K562 (cell line): ENCODE measurements around the gene EHBP1. TPM values are rescaled to one million over a fixed set of nuclear protein-coding genes. Genes with fewer than 3 reads are reported as not detected.
A peak's percentile ranks its signal among the peaks of the same experiment; 100 is the strongest.

Experiments used
- MGA ChIP-seq: fragments of 450-650 bp; IDR thresholded peaks from 2 replicates; pipeline ENCODE4 v1.6.1; 2016; ENCODE audit warnings: mild to moderate bottlenecking, moderate library complexity
- NR3C1 ChIP-seq: sonication (generic); formaldehyde crosslinking; IDR thresholded peaks from 2 replicates; pipeline ENCODE4 v1.8.1; 2022; ENCODE audit warnings: missing genetic modification reagents
- PBX2 ChIP-seq, 2 experiments: IDR thresholded peaks in 1 of 2; conservative IDR thresholded peaks in 1 of 2; 2 replicates each; pipeline ENCODE4 v1.6.1; 2016; ENCODE audit warnings: low read depth in 2 of 2, mild to moderate bottlenecking in 1 of 2, missing compliant biosample characterization in 1 of 2, missing genetic modification characterization in 1 of 2, moderate library complexity in 1 of 2
- RBM39 ChIP-seq: fragments of 200-400 bp; formaldehyde crosslinking; optimal IDR thresholded peaks from 2 replicates; pipeline ENCODE3; 2018; ENCODE audit warnings: low read depth, low read length
- ZBTB7A ChIP-seq: IDR thresholded peaks from 2 replicates; pipeline ENCODE4 v1.6.1; 2011; ENCODE audit warnings: low read depth, mild to moderate bottlenecking, low read length, moderate library complexity, borderline replicate concordance; ENCODE audit not compliant: control insufficient read depth
- ZNF239 ChIP-seq: fragments of 250-450 bp; sonication (Bioruptor Pico); IDR thresholded peaks from 2 replicates; pipeline ENCODE4 v1.4.0; 2020; ENCODE audit warnings: mild to moderate bottlenecking
- ZNF354B ChIP-seq: fragments of 250-450 bp; sonication (Bioruptor Pico); IDR thresholded peaks from 2 replicates; pipeline ENCODE4 v1.4.0; 2020
- polyA plus RNA-seq, 8 experiments: library from polyadenylated mRNA; depleted of rRNA in 4 of 8; stranded (reverse) in 5 of 8; unstranded in 3 of 8; fragments of >200 nt; fragmentation: Nextera tagmentation in 2 of 8; fragmentation: Illumina TruSeq in 1 of 8; extraction: Ambion mirVana in 2 of 8; extraction: Trizol in 1 of 8; gene quantifications; 2 replicates each; pipeline versions ENCODE4 v1.2.1 to v1.2.3, GENCODE V29; 2011 to 2014; ENCODE audit warnings: inconsistent platforms in 1 of 8, missing spikeins in 1 of 8
- total RNA-seq, 7 experiments: library from RNA; depleted of rRNA in 6 of 7; stranded (reverse); fragments of >200 nt in 6 of 7; fragmentation: Illumina TruSeq in 2 of 7; extraction: Trizol in 2 of 7; gene quantifications; 2 replicates each; pipeline versions ENCODE4 v1.2.1 to v1.2.3, GENCODE V29; 2011 to 2021; ENCODE audit warnings: low replicate concordance in 1 of 7

EHBP1 gene
- total and polyA plus RNA-seq, 9 of the 15 experiments (the other 6 are each of a cell fraction or from before 2014, with no cell fraction given) = 8.9 to 26.6 (median 19.3) TPM

GRCh38 chr2:63051042-63051794, 345.7 kb downstream of the EHBP1 start (continued):
- TF ChIP-seq MGA (peak; percentile 33; the same call in 1 of the 2 replicates), ZNF239 (CRISPR knock-in tag) (peak; percentile 81), PBX2 (CRISPR knock-in tag; IDR thresholded peaks at IDR 0.05; ENCODE audit: low read depth) (no peak), PBX2 (tag; conservative IDR thresholded peaks at IDR 0.05; ENCODE audit: low read depth) (no peak; the same call in 1 of the 2 replicates), ZBTB7A (peak; percentile 61; the same call in 1 of the 2 replicates), RBM39 (no peak), NR3C1 (CRISPR knock-in tag) (no peak), ZNF354B (no peak)
